ENCODE data around the gene RIPPLY2.

DNA sequence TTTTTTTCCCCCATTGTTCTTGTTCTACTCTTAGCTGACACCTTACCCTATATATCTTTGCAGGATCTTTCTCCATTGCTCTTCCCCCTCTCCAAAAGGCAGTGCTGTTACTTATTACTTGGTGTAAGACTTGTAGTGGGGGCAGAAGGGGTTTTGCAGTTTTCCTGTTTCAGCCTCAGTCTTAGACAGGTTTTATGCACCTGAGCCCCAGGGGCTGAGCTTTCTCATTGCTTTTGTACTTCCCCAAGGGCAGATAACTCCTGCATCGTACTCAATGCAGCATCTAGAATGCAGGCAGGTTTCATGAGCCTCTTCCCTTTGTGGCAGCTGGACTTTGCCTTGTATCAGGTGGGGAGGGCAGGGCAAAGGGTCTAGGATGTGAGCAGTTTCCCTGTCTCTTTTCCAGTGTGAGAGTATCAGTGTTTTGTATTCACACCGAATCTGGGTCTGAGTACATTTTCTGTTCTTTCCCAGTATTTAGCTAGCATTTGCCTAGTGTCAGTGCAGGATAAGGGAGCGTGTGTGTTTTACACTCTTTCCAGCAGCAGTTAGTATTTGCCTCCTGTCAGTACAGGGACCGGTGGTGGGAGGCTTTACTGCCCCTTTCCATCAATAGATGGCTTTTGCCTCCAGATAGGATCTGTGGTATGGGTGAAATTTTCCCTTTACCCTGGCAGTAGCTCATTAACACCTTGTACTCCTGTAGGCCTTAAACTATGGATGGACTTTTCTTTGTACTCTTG is 25.9 kb downstream of the RIPPLY2 start:
- TF ChIP-seq, protein P1, sequence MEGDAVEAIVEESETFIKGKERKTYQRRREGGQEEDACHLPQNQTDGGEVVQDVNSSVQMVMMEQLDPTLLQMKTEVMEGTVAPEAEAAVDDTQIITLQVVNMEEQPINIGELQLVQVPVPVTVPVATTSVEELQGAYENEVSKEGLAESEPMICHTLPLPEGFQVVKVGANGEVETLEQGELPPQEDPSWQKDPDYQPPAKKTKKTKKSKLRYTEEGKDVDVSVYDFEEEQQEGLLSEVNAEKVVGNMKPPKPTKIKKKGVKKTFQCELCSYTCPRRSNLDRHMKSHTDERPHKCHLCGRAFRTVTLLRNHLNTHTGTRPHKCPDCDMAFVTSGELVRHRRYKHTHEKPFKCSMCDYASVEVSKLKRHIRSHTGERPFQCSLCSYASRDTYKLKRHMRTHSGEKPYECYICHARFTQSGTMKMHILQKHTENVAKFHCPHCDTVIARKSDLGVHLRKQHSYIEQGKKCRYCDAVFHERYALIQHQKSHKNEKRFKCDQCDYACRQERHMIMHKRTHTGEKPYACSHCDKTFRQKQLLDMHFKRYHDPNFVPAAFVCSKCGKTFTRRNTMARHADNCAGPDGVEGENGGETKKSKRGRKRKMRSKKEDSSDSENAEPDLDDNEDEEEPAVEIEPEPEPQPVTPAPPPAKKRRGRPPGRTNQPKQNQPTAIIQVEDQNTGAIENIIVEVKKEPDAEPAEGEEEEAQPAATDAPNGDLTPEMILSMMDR (IDR thresholded peaks at IDR 0.05), result no peak
- TF ChIP-seq POLR2A (IDR thresholded peaks at IDR 0.05), result no peak

Data from breast epithelium (tissue), 3 donors.